Measurements from ENCODE around the gene SCCPDH.

SCCPDH gene

DNA sequence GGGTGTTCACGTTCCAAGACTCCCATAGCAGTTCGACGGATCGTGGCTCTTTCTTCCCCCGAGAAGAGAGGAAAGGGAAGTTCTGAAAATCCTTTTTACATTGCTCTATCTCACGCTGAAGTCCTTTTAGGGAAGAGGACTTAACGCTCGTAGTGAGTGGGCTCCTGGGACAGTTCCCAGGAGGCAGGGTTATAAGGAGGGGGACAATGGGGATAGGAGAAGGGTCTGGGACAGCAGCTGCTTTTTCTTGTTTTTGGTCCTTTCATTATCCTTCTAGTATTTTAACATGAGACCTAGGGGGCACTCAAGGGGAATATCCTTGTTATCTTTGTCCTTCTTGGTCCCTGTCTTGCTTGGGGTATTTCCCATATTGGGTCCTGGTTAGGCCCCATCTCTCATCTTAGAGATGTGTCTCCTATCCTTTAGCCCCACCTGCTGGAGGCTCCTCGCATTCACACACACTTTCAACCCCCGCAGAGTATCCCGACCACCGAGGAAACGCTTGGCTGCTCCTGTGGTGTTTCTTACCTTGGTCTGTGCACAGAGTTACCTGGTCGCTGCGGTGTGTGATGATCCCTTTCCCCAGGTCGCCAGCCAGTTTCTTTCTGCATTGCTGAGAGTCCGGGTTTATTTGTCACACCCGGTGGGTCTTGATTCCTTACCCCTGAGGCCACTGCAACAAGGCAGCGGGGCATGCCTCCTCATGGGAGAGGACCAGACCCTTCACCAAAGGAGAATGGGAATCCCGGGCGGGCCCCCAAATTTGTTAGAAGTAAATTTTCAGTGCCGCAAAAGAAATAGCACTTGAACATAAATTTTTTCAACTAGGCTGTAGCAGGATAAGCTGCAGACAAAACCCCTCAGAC, 29.7 kb downstream of the SCCPDH start:
- peak; percentile 56 for DNase-seq

DNA sequence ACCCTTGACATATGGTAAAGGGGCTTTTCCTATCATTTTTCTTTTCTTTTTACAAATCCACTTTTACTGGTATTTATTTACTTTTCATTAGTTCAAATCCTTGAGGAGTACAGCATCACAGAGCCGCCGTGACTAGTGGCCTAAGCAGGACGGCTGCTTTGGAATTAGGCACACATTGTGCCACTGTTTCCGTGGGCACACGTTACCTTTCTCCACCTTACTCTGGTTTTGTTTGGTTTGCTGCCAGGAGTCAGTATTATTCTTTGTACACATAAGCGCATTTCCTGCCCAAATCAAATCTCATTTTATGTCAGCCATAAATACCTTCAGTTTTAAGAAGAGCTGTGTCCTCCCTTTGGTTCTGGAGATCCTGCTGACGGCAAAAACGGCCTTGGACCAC, 31.2 kb downstream of the SCCPDH start:
- DNase-seq, result no peak

DNA sequence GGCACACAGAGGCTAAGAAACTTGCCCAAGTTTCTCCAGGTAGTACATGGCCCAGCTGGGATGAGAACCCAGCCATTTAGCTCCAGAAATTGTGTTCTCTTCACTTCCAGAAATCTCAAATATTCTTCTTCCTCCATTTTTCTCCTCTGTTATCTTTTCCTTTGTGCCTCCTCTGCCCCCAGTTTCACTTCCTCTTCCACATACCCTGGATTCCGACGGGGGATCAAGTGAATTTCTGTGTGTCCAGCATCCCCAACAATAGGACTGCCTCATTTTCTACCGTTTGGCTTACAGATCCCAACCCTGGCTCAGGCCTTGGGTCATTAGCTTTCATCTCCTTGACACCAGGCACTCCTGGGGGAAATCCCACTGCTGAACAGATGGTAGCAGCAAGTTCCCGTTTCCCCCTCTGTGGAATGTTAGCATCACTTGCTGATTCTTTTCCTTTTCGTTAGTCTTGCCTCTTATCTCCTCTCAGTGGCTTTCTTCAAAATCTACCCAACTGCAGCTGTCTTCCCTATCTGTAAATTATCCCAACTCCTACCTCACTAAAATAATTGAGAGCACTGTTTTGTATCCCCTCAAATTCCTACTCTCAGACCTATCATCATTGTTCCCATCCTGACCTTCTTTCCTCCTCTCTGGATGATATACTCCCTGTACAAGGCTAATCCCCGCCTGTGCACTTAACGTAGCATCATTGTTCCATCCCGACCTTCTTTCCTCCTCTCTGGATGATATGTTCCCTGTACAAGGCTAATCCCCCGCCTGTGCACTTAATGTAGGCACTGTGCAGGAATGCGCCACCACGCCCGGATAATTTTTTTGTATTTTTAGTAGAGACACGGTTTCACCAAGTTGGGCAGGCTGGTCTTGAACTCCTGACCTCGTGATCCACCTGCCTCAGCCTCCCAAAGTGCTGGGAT, 36.5 kb downstream of the SCCPDH start:
- no peak for DNase-seq

DNA sequence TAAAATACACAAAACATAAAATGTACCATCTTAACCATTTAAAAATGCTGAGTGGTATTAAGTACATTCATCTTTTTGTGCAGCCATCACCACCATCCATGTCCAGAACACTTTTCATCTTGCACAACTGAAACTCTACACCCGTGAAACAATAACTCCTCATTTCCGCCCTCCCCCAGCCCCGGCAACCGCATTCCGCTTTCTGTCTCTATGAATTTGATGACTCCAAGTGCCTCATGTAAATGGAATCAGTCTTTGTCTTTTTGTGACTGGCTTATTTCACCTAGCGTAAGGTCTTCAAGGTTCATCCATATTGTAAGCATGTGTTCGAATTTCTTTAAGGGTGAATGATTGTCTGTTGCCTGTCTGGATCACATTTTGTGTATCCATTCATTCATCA, 37.2 kb downstream of the SCCPDH start:
- no peak for DNase-seq

DNA sequence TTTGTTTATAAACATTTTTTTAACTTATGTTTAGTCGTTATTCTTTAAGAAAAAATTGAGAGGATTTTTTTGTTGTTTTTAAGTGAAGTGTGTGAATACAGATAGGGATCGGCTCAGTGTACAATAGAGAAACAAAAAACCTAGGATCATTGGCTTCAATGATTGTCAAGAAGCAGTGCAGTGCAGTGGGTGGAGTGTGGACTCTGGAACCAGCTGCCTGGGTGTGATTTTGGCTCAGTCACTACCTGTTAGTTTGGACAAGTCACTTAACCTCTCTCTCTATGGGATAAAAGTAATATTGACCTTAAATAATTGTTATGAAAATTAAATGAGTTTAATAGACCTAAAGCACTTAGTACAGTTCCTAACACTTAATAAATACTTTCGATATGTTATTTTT, 41.3 kb downstream of the SCCPDH start:
- DNase-seq, result no peak

DNA sequence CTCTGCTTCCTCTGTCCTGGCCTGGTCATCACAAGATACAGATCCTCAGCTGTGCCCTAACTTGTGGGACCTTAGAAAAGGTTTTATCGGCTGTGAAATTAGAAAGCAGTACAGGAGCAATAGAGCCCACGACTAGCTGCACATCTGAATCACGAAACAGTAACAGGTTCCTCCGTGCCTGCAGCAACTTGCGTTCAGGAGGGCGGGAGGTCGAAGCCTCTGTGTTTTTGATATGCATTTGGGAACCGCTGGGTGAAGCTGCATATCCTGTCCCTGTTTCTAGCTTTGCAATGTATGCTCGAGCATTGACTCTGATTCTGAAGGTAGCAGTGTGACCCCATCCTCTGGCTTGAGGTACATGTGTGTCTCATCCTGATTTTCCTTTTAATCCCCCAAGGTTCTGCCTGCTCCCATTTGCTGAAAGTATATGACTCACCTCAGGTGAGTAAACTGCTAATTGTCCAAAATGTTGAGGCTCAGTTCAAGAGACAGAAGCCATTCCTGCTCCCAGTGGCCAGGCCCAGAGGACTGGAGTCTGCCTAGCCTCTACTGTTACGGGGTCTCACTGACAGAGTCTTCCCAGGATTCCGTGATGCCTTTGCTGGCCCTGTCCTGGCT, 44.3 kb downstream of the SCCPDH start:
- no peak for DNase-seq

DNA sequence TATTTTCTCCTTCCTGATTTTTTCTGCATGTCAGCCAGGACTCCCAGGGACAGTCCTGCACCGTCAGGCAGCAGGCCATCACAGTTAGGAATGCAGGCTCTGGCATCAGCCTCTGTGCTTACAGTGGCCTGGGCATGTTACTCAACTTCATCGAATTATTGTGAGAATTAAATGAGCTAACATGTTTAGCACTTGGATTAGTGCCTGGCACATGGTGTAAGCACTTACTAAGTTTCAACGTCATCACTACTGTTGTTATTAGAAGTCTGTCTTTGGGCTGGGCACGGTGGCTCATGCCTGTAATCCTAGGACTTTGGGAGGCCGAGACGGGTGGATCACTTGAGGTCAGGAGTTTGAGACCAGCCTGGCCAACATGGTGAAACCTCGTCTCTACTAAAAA, 45.1 kb downstream of the SCCPDH start:
- no peak for DNase-seq

DNA sequence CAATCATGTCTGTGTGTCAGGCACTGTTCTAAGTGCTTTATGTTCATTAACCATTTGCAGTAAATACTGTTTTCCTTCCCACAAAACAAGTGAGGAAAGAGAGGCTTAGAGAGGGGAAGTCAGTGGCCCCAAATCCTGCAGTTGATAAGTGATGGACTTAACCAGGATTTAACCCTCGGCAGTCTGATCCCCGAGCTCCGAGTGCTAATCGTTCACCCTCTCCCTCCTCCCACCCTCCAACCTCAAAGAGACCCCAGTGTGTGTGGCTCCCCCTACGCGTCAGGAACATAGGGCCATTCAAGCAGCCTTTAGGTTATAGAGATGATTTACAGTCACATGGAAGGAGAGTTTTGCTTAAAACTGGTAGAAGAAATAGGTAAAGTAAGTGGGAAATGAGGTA, 47.2 kb downstream of the SCCPDH start:
- DNase-seq, result no peak

DNA sequence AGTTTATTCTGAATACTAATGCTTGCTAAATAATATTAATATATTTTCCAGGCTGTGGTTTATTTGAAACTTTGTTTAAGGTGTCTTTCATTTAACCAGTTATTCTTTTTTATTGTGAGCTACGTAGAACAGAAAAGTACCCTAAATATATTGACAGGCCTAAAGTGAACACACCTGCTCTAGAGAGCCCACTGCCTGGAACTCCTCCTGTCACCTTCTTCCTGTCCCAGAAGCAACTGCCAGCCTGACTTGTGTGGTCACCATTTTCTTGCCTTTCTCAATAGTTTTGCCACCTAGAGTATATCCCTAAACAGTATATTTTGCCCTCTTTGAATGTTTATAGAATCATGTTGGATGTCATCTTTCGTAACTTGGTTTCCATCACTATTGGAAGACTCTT, 48.5 kb downstream of the SCCPDH start:
- no peak for DNase-seq

DNA sequence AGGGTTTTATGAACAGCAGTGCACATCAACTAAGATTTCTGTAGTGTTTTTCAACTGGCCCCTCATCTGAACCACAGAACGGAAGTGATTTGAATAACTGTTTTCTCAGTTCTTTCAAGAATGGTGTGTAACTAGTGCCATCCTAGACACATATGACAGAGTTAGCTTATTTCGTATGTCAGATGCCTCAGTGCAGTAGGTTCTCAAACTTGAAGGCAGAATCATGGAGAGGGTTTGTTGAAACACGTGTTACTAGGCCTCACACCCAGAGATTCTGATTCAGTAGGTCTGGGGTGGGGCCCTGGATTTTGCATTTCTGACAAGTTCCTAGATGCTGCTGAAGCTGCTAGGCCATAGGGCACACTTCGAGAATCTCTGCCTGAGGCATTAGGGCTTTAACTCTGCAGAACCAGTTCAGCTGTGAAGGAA, 49.0 kb downstream of the SCCPDH start:
- DNase-seq, result no peak

DNA sequence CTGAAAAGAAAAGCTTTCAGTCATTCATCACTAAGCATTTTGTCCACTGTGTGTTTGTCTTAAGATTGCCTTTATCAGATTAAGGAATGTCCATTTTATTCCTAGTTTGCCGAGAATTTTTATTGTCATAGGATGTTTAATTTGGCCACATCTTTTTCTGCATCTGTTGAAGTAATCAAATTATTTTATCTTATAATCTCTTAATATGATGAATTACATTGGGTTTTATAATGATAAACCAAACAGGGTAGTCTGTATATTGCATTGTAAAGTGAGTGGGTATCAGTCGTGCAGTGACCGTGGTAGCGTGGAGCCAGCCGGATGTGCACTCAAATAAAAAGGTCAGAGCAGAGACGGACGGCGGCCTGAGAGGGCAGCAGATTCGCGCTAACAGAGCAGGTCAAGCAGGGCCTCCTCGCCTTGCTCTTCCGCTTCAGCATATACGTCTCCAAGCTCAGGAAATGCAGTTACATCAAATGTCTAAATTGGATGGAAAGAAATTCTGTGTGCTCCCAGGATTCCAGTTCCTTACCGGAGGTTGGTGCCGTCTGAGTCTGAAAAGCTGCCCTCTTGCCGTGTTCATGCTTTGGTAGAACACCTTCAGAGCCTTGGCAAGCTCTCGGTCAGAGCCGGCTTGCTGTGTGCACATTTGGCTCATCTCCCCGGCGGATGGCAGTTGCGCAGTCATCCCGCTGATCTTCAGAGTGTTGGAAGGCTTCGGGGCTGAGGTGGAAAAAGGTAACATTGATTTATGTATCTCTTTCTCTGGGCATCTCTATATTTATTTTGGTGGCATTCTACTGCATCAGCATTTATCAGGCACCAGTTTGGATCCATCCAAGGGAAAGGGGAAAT, 51.5 kb downstream of the SCCPDH start:
- DNase-seq, result no peak

DNA sequence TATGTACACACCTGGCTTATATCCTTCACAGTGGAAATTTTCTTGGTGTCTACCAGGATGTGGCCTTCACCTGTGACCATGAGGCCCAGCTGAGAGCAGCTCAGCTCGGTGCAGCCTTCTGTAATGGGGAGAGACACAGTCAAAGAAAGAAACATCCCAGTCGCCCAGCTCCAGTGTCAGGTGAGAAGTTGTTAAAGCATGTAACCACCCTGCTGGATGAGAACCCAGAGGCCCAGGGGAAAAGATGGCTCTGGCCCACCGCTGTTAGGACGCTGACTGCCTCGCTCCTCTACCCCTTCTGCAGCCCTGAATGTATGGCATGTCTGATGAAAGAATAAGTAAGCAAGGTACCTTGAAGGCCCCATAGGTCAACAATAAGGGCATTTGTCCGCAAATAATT, 52.7 kb downstream of the SCCPDH start:
- no peak for DNase-seq

DNA sequence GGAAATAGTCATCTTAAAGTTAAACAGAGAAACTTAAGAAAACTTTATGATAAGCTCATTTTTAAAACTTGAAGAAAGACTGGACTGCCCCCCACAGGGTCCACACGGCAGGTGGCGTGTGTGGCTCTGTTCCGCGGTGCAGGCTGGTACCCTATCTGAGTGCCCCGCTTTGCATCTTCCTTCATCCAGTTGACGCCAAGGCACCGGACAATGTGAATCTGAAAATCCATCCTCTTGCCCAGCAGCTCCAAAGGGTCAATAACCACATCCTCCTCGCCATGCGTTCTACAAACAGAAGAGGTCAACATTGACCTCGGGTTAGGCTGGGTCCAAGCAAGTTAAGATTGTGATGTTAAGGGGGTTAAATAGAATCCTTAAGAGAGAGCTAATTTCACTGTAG, 54.5 kb downstream of the SCCPDH start:
- DNase-seq, result no peak

DNA sequence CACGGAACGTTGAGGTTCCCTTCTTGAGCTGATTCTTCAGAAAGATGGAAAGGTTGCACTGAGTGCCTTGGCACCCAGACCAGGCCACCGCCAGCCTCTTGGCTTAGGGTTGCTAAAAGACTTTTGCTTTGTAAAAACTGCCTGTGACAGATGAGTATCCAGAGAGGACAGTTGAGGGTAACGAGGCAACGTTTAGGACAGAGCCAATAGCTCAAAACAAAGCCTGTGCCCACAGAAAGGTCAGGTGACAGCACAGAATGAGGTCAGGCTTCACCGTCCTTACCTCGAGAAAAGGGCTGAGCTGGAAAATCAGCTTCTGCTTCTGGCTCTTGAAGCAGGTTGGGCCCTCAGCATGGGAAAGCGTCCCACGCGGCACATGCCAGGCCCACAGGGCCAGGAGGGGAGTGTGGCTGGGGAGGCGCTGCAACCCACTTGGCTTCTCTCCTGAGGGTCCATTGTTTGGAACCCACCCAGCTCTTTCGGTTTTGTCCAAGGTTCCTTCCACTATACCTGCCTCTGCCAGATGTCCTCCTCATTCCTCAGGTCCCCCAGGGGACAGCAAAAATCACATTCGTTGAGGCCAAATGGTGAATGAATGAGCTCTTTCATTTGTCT, 55.5 kb downstream of the SCCPDH start:
- no peak for DNase-seq

DNA sequence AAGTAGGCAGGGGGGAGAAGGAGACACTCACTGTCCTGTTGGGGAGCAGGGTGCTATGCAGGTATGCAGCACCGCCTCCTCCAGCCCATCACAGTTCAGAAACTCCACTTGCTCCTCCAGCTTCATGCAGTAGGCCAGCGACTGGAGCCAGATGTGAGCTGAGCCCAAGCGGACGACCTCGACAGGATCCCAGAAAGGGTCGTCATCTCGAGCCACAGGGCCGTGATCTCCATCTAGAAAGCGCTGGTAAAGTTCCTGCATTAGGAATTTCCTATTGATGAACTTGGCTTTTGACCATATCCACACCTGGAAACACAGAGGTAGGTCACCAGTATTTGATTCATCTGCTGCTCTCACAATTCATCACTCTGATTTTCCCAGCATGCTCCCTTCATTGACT, 56.1 kb downstream of the SCCPDH start:
- no peak for DNase-seq

DNA sequence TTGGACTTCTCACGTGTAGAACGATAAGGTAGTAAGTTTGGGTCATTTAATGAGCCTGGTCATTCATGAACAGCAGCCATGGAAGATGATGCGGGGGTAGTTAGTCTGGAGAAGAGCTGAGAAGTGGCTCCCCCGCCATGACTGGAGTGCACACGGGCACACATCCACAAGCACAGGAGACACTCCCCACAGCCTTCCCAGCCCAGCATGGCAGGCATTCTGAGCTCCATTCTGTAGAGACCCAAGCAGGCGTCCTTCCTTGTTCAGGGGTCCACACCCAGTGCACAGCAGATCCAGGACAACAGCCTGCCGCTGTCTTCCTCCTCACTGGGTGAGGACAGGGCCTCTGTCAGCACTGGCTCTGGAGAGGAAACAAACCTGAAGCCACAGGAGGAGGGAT, 57.0 kb downstream of the SCCPDH start:
- no peak for DNase-seq

DNA sequence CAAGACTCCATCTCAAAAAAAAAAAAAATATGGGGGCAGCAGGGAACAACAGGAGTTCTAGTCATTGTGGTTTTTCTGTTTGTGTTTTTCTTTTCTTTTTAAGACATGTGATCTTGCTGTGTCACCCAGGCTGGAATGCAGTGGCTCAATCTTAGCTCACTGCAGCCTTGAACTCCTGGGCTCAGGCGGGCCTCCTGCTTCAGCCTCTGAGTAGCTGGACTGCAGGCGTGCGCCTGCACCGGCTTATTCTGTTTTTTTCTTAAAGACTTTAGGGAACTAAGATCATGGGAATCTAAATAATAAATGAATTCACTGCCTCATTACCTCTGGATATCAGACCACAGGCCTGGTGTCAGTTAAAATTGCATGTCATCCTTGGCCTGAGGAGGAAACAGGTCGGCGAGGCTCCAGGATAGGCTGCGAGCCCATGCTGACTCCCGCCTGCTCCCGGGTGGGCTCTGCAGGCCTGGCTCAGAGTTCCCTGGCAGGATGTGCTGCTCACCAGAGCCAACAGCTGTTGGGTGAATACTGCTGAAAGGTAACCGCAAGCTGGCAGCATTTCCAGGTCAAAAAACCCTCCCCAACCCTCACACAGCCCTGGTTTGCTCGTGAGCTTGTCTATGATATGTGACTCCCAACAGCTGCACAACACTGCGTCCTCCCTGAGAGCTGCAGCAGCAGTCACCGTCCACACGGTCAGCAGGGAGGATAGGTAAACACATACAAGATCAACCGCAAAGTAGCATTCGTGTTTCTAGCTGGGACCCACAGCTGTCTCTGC, 58.1 kb downstream of the SCCPDH start:
- DNase-seq, result no peak

DNA sequence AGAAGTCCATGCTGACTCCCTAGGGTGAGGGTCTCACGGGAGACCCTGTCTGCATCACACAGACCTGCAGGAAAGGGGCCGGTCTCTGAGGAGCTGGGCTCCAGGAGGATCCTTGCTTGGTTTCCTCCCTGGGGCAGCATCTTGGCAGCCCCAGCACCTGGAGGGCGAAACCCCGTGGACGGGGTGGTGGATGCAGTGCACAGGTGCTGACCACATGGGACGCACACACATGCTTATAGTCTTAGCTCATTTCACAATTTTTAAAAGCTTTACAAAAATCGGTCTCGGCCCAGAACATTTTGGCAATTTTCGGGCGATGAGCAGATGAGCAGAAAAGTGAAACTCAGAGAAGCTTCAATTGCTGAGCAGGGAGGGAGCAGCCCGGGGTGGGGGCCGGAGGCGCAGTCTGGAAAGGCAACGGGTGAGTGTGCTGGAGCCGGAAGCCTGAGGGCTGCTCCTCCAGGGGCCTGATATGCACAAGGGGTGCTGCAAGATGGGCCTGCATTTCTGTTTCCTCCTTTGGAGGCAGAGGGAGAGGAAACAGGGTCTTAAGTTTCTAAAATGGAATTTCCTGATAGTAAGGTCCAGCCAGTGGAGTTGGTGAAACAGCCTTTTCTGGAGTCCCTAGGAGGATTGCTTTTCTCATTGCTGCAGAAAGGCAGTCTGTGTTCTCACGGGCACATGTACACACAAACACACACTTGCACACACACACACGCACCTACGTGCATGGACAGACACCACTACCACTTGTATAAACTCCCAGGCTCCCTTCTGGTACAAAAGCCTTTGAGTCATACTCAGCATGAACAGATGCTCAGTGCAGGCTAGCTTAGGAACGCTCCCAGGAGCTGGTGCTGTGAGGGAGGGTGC, 60.6 kb downstream of the SCCPDH start:
- DNase-seq, result no peak

DNA sequence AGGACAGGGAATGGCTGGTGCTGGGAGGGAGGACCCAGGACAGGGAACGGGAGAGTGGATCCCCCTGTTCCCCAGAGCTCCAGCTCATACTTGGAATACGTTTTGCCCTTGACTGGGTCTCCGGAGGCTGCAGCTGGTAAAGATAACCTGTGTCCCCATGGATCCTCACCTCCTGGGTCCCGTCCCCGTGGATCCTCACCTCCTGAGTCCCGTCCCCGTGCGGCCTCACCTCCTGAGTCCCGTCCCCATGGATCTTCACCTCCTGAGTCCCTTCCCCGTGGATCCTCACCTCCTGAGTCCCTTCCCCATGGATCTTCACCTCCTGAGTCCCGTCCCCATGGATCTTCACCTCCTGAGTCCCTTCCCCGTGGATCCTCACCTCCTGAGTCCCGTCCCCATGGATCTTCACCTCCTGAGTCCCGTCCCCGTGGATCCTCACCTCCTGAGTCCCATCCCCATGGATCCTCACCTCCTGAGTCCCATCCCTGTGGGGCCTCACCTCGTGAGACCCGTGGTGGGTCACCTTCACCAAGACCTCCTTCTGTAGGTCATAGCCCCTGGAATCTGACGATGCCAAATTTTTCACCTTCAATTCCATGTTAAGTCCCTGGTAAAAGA, 61.4 kb downstream of the SCCPDH start:
- DNase-seq, result no peak

Measured in stimulated activated CD4-positive, alpha-beta T cell treated with anti-CD3 and anti-CD28 coated beads, Interleukin-12 subunit alpha, Interleukin-12 subunit beta, amount 100 ng/mL, for 4 hours (primary cell).